ENCODE measurements around the gene POLR3F.

Gene POLR3F

DNA sequence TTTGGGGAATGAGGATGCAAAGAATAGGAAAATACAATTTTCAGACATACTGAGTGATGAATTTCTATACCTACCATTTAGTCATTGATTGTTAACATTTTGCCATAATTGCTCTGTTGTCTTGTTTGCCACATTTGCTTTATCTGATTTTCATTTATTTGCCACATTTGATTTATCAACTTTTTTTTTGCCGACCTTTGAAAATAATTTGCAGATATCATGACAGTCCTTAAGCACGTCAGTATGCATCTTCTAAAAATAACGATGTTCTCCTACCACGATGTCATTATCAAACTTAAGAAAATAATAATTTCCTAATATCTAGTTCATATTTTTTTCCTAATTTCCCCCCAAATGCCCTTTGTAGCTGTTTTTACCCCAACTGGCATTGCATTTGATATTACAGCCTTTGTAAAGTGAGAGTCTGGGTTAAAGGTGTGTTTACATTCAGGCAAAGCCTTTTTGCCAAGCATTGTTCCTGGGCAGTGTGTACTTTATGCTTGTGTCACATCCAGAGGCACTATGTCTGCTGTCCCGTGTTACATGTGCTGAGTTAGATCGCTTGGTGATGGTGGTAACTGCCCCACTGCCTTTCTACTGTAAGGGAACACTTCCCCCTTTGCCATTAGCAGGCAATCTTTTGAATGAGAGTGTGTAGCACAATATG is 66.9 kb downstream of the POLR3F start:
- no peak overlapping the region for H3K4me3 ChIP-seq (ENCODE audit: low read depth, low read length)
- TF ChIP-seq CTCF (IDR thresholded peaks at IDR 0.05; ENCODE audit: low read depth, low read length) = no peak
